ACC112 (cell line): ENCODE results near the gene IQUB.

Source experiments
- H2AFZ ChIP-seq: fragments of 200-600 bp; sonication (generic); one replicate; pipeline ENCODE4 v1.6.0; 2017; ENCODE audit warnings: antibody characterized with exemption, low read length; ENCODE audit not compliant: unreplicated experiment
- H3K27ac ChIP-seq: fragments of 200-600 bp; sonication (generic); 2 replicates; pipeline ENCODE4 v1.5.1; 2014; ENCODE audit warnings: low read depth, mild to moderate bottlenecking, antibody characterized with exemption, low read length, moderate library complexity
- H3K27me3 ChIP-seq: fragments of 200-600 bp; sonication (generic); 2 replicates; pipeline ENCODE4 v1.6.1; 2014; ENCODE audit warnings: mild to moderate bottlenecking, antibody characterized with exemption, low read length, moderate library complexity, mixed read lengths; ENCODE audit not compliant: insufficient read depth
- H3K36me3 ChIP-seq: fragments of 200-600 bp; sonication (generic); 2 replicates; pipeline ENCODE4 v1.6.1; 2016; ENCODE audit warnings: mild to moderate bottlenecking, antibody characterized with exemption, low read length, moderate library complexity, mixed read lengths; ENCODE audit not compliant: insufficient read depth
- H3K4me1 ChIP-seq: fragments of 200-600 bp; sonication (generic); one replicate; pipeline ENCODE4 v1.6.1; 2016; ENCODE audit warnings: low read length, mixed read lengths; ENCODE audit not compliant: insufficient read depth, unreplicated experiment, control insufficient read depth
- H3K4me3 ChIP-seq: fragments of 200-600 bp; sonication (generic); 2 replicates; pipeline ENCODE4 v1.5.1; 2014; ENCODE audit warnings: mild to moderate bottlenecking, low read depth, low read length
- H3K79me2 ChIP-seq: fragments of 200-600 bp; sonication (generic); one replicate; pipeline ENCODE4 v1.6.0; 2016; ENCODE audit warnings: low read length; ENCODE audit not compliant: control insufficient read depth, unreplicated experiment, insufficient read depth

Gene IQUB

DNA sequence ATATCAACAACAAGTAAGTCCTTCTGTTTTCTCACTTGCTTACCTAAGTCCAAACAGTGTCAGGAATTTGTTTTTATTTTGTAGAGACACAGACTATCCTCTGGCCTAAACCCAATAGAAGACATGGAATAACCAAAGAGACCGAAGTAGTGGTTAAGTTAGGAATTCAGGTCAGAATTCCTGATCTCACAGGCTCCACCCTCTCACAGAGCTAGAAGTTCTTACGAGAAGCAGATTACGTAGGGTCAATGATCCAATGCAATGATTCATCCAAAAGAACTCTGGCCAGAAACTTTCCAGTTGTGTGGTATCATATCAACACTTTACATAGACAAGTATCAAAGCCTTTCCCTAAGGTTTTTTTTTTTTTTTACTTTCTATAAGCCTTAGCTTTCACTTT, 73.8 kb downstream of the IQUB start:
- Histone ChIP-seq H3K79me2 (no peaks in the 10 kb centered on the region), H3K36me3 (no peaks in the 10 kb centered on the region), H2AFZ (no peak overlapping the region), H3K27me3 (no peaks in the 10 kb centered on the region), H3K4me1 (peaks cover 8% of the 10 kb centered on the region), H3K27ac (no peak overlapping the region), H3K4me3 (no peak overlapping the region)

DNA sequence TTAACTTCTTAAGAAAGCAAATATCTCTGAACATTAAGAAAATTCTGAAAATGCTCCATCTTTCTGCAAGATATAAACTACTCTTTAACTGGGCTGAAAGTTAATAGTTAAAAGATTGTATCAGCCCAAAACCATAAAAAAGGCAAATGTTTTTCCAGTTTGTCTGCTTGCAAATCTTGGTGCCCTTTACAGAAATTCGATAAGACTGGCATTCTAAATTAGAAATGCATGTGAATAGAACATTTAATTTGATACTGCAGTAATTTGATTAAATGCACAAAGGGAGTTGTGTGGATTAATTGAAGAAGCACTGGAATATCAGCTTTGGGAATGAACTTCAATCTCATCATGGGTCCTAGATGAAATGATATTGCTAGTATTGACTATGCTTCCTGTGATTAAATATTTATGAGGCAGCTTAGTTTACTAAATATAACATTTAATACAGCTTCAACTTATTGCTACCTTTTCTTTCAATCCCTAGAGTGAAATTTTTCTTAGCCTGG, 78.4 kb downstream of the IQUB start:
- Histone ChIP-seq H3K4me3 (no peak overlapping the region), H3K27me3 (no peaks in the 10 kb centered on the region), H3K79me2 (no peaks in the 10 kb centered on the region), H3K4me1 (peaks cover 5% of the 10 kb centered on the region), H3K36me3 (no peaks in the 10 kb centered on the region), H2AFZ (no peak overlapping the region), H3K27ac (no peak overlapping the region)

DNA sequence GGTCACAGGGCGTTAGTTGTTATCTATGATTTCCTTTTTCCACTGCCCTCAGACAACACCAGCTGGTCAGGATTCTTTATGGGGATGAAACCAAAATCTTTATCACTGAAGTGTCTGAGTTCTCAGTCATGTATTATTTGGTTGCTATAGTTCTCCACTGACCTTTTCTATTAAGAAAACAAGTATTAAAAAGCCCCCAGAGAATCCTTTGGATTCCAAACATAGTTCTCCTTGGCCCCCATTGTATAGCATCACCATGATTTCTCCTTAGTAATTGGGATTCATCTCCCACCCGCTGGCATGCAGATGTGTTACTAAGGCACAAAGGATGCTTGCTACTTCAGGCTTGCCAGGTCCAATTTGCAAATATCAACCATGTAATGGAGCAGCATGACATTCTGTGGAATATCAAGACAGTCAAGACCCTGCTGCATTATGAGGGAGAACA, 94.3 kb downstream of the IQUB start:
- Histone ChIP-seq H3K27ac (no peak overlapping the region), H3K4me1 (no peaks in the 10 kb centered on the region), H3K36me3 (no peaks in the 10 kb centered on the region), H2AFZ (no peak overlapping the region), H3K79me2 (no peaks in the 10 kb centered on the region), H3K4me3 (no peak overlapping the region), H3K27me3 (peaks cover 19% of the 10 kb centered on the region)

DNA sequence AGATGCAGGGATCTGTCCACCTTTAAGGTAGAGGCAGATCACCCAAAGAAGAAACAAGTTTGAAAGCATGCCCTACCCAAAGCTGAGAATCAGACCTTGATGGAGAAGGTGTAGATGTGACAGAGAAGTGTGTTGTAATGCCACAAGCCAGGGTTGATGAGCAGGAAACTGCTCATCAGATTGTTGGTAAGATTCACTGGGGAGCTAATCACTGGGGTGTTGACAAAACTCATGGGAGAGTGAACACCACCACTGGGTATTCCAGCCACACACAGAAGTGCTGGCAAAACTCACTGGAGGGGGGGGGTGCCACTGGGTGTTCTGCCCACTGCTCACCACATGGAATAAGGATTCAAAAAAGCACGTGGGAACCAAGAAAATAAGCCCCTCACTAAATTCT, 95.2 kb downstream of the IQUB start:
- Histone ChIP-seq H3K27ac (no peak overlapping the region), H3K36me3 (no peaks in the 10 kb centered on the region), H3K4me3 (no peak overlapping the region), H3K4me1 (no peaks in the 10 kb centered on the region), H3K27me3 (peaks cover 19% of the 10 kb centered on the region), H2AFZ (no peak overlapping the region), H3K79me2 (no peaks in the 10 kb centered on the region)

GRCh38 chr7:123437447-123437995, 96.9 kb downstream of the IQUB start:
- H3K4me1 ChIP-seq: no peaks in the 10 kb centered on the region
- H3K27me3 ChIP-seq: peaks cover 19% of the 10 kb centered on the region
- H3K27ac ChIP-seq: no peak overlapping the region

DNA sequence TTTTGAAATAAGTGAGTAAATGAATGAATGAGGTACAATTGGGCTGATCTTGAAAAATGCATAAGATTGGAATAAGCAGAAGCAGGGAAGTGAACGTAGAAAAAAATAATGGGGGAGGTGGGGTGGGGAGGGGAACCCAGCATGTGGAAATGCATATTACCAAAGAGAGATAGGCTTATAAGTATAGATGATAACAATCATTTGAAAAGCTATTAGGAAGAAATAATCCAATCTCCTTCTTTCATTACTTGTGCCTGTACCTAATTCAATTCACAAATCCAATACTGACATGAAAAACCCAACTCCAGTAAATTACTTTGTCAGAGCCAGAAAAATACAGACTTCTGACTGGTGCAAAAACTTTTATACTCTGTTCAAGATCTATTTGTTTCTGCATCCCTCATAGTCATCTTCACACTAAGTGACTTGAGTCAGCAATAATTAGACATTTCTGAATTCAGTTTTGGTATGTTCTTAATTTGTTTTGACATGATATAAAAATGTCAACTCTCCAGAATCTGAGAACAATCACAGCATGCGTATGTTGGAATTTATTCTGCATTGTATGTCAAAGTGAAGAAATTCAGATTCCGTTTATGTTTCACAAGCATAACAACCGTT, 99.2 kb downstream of the IQUB start:
- Histone ChIP-seq H2AFZ (no peak overlapping the region), H3K36me3 (no peaks in the 10 kb centered on the region), H3K27ac (no peak overlapping the region), H3K4me3 (no peak overlapping the region), H3K4me1 (no peaks in the 10 kb centered on the region), H3K79me2 (no peaks in the 10 kb centered on the region), H3K27me3 (peaks cover 4% of the 10 kb centered on the region; the same call in 1 of the 2 replicates)

More at GRCh38 chr7:123437447-123437995, 96.9 kb downstream of the IQUB start:
- no peak overlapping the region for H3K4me3 ChIP-seq
- no peaks in the 10 kb centered on the region for H3K79me2 ChIP-seq
- H2AFZ ChIP-seq: no peak overlapping the region
- H3K36me3 ChIP-seq: no peaks in the 10 kb centered on the region

GRCh38 chr7:123433665-123434064, 100.7 kb downstream of the IQUB start:
- Histone ChIP-seq H3K27ac (no peak overlapping the region), H2AFZ (no peak overlapping the region), H3K79me2 (no peaks in the 10 kb centered on the region), H3K27me3 (0 out of 2 replicates have a peak, but pooled peaks cover 2% of the 10 kb centered on the region), H3K4me3 (no peak overlapping the region), H3K36me3 (no peaks in the 10 kb centered on the region), H3K4me1 (no peaks in the 10 kb centered on the region)

- no peak overlapping the region for H2AFZ ChIP-seq
- no peak overlapping the region for H3K4me3 ChIP-seq
- H3K27me3 ChIP-seq: no peaks in the 10 kb centered on the region
- no peaks in the 10 kb centered on the region for H3K36me3 ChIP-seq
- H3K4me1 ChIP-seq: no peaks in the 10 kb centered on the region
- H3K27ac ChIP-seq: no peak overlapping the region
- no peaks in the 10 kb centered on the region for H3K79me2 ChIP-seq
These were observed 101.8 kb downstream of the IQUB start for GRCh38 chr7:123432601-123433000.

GRCh38 chr7:123431075-123431614, 103.2 kb downstream of the IQUB start:
- H3K27me3 ChIP-seq: no peaks in the 10 kb centered on the region
- H3K27ac ChIP-seq: no peak overlapping the region

DNA sequence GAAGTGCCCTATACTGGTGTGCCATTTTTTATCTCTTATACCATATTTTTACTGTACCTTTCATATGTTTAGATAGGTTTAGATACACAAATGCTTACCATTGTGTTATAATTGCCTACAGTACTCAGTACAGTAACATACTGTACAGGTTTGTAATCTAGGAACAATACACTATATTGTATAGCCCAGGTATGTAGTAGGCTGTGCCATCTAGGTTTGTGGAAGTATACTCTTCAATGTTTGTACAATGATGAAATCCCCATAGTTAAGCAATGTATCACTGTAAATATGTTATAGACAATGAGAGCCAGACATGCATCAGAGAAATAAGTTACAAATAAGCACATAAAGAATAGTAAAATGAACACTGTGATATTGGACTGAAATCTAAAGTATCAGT, 109.1 kb downstream of the IQUB start:
- H3K4me3 ChIP-seq: no peak overlapping the region
- no peaks in the 10 kb centered on the region for H3K27me3 ChIP-seq
- H3K4me1 ChIP-seq: no peaks in the 10 kb centered on the region
- no peaks in the 10 kb centered on the region for H3K36me3 ChIP-seq
- H3K27ac ChIP-seq: no peak overlapping the region
- no peak overlapping the region for H2AFZ ChIP-seq
- no peaks in the 10 kb centered on the region for H3K79me2 ChIP-seq

More at GRCh38 chr7:123431075-123431614, 103.2 kb downstream of the IQUB start:
- no peaks in the 10 kb centered on the region for H3K36me3 ChIP-seq
- H3K4me1 ChIP-seq: no peaks in the 10 kb centered on the region
- no peak overlapping the region for H3K4me3 ChIP-seq
- H2AFZ ChIP-seq: no peak overlapping the region
- H3K79me2 ChIP-seq: no peaks in the 10 kb centered on the region

- no peaks in the 10 kb centered on the region for H3K4me1 ChIP-seq
- H3K79me2 ChIP-seq: no peaks in the 10 kb centered on the region
- no peak overlapping the region for H3K27ac ChIP-seq
- H3K27me3 ChIP-seq: no peaks in the 10 kb centered on the region
- H3K36me3 ChIP-seq: no peaks in the 10 kb centered on the region
- no peak overlapping the region for H3K4me3 ChIP-seq
- no peak overlapping the region for H2AFZ ChIP-seq
These were observed 109.9 kb downstream of the IQUB start for GRCh38 chr7:123424463-123424862.
